ENCODE results near the gene NCAPD2. TPM values are rescaled to one million over a fixed set of nuclear protein-coding genes. Genes with fewer than 3 reads are reported as not detected.

NCAPD2 gene
- polyA plus RNA-seq, 3 donors = 6.2 to 15.0 (median 8.3) TPM

GRCh38 chr12:6569786-6570185, 75.9 kb downstream of the NCAPD2 start:
- 100% methylated on average over 5 of the region's 7 CpGs for WGBS (ENCODE audit: insufficient coverage)
- Histone ChIP-seq H3K79me2 (ENCODE audit: insufficient read depth, low read length) (peaks cover 39% of the 10 kb centered on the region), H3K36me3 (replicated peaks in 1 of 2; ENCODE audit: control insufficient read depth in 1 of 2, insufficient read depth in 2 of 2, low read length in 2 of 2) (peaks cover 51 to 74% of the 10 kb centered on the region in 2 donors)

DNA sequence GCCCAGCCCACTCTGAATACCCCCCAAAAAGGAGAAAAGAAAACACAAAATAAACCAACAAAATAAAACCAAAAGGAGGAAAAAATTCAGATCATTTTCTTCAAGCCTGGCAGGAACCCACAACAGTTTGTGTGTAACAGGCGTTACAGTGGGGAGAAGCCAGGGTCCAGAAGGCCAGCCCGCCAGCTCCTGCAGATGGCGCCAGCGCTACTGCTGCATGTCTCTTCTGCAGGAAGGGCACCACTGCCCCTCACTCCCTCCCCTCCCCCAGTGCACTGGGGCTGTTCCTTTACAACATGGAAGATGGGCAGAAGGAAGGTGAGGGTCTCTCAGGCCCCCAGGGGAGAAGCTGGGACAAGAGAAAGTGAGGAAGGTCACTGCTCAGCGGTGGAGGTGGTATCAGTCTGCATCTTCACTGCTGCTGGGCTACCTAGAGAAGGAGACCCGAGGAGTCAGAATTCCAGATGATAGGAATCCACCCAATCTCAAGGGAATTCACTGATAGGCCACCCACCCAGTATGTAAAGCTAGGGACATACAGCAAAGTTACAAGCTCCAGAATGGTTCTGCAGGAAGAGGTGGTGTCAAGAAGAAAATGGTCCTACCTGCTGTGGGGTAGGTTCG, 76.5 kb downstream of the NCAPD2 start:
- peaks cover 15 to 30% of the 10 kb centered on the region in 2 donors for H3K4me1 ChIP-seq (ENCODE audit: control insufficient read depth in 1 of 2, insufficient read depth in 2 of 2, low read length in 2 of 2)
- peaks cover 49 to 74% of the 10 kb centered on the region in 2 donors for H3K36me3 ChIP-seq (replicated peaks in 1 of 2; ENCODE audit: control insufficient read depth in 1 of 2, insufficient read depth in 2 of 2, low read length in 2 of 2)
- H3K79me2 ChIP-seq (ENCODE audit: insufficient read depth, low read length) = peaks cover 38% of the 10 kb centered on the region
- H4K20me1 ChIP-seq (ENCODE audit: insufficient read depth, low read length) = peaks cover 12% of the 10 kb centered on the region
- DNase-seq = peak in 1 of 3 donors; percentile 17
- H3K4me3 Mint-ChIP-seq = no peak overlapping the region
- H3K36me3 Mint-ChIP-seq = peaks cover 67 to 75% of the 10 kb centered on the region in 2 donors
- H3K9me3 ChIP-seq (replicated peaks in 1 of 2; ENCODE audit: control insufficient read depth in 1 of 2, insufficient read depth in 1 of 2, low read length in 2 of 2) = no peaks in the 10 kb centered on the region
- H3K4me2 ChIP-seq (replicated peaks; ENCODE audit: extremely low read depth, low read length, poor library complexity, severe bottlenecking) = no peak overlapping the region
- intact Hi-C loops (cut with micrococcal nuclease) = loop anchor here in 1 of 2 donors (5.0 kb wide), 1 partner anchor 37 kb away; the partner anchor contains the start of gene CHD4
- no peak overlapping the region for H2AFZ ChIP-seq (ENCODE audit: insufficient read depth, low read depth, low read length, poor library complexity, severe bottlenecking)
- peak overlapping the region in 1 of 7 donors; percentile 26 for H3K27ac Mint-ChIP-seq
- no peaks in the 10 kb centered on the region for H3K9me3 Mint-ChIP-seq
- H3K4me1 Mint-ChIP-seq = peaks cover 26% of the 10 kb centered on the region
- WGBS (ENCODE audit: insufficient coverage) = 90% methylated on average over 1 of the region's 7 CpGs
- H3K27ac ChIP-seq (ENCODE audit: low read depth in 1 of 2, low read length in 2 of 2) = no peak overlapping the region
- H3K4me3 ChIP-seq (replicated peaks in 1 of 3; ENCODE audit: low read depth in 2 of 3, low read length in 3 of 3) = no peak overlapping the region
- H3K27me3 ChIP-seq (ENCODE audit: control insufficient read depth in 2 of 2, insufficient read depth in 2 of 2, low read length in 2 of 2) = no peaks in the 10 kb centered on the region
- TF ChIP-seq CTCF (IDR thresholded peaks at IDR 0.05) = peak; percentile 45
- H3K27me3 Mint-ChIP-seq (ENCODE audit: low read depth in 3 of 3) = peaks cover 0 to 2% (median 0%) of the 10 kb centered on the region in 3 donors
- H3K9ac ChIP-seq (ENCODE audit: insufficient read depth, low read length, poor library complexity, severe bottlenecking) = no peak overlapping the region

More at GRCh38 chr12:6569786-6570185, 75.9 kb downstream of the NCAPD2 start:
- peak overlapping the region in 1 of 7 donors; percentile 8 for H3K27ac Mint-ChIP-seq
- Histone ChIP-seq H3K4me1 (ENCODE audit: control insufficient read depth in 1 of 2, insufficient read depth in 2 of 2, low read length in 2 of 2) (peaks cover 15 to 30% of the 10 kb centered on the region in 2 donors), H4K20me1 (ENCODE audit: insufficient read depth, low read length) (peaks cover 12% of the 10 kb centered on the region), H3K9ac (ENCODE audit: insufficient read depth, low read length, poor library complexity, severe bottlenecking) (no peak overlapping the region), H3K27ac (ENCODE audit: low read depth in 1 of 2, low read length in 2 of 2) (no peak overlapping the region), H3K9me3 (replicated peaks in 1 of 2; ENCODE audit: control insufficient read depth in 1 of 2, insufficient read depth in 1 of 2, low read length in 2 of 2) (no peaks in the 10 kb centered on the region), H3K4me3 (replicated peaks in 1 of 3; ENCODE audit: low read depth in 2 of 3, low read length in 3 of 3) (no peak overlapping the region), H3K4me2 (replicated peaks; ENCODE audit: extremely low read depth, low read length, poor library complexity, severe bottlenecking) (no peak overlapping the region), H3K27me3 (ENCODE audit: control insufficient read depth in 2 of 2, insufficient read depth in 2 of 2, low read length in 2 of 2) (no peaks in the 10 kb centered on the region), H2AFZ (ENCODE audit: insufficient read depth, low read depth, low read length, poor library complexity, severe bottlenecking) (no peak overlapping the region)
- no peak for DNase-seq
- peaks cover 0 to 2% (median 0%) of the 10 kb centered on the region in 3 donors for H3K27me3 Mint-ChIP-seq (ENCODE audit: low read depth in 3 of 3)
- H3K4me3 Mint-ChIP-seq = no peak overlapping the region
- intact Hi-C loops (cut with micrococcal nuclease) = loop anchor here (5.0 to 10.0 kb wide), 2 partner anchors 38 to 115 kb away; partner anchors contain the start of genes CHD4 (in 1 of the 2) and ZNF384 (in 1 of the 2)
- no peak for TF ChIP-seq CTCF (IDR thresholded peaks at IDR 0.05)
- peaks cover 65 to 75% of the 10 kb centered on the region in 2 donors for H3K36me3 Mint-ChIP-seq
- H3K4me1 Mint-ChIP-seq = peaks cover 26% of the 10 kb centered on the region
- H3K9me3 Mint-ChIP-seq = no peaks in the 10 kb centered on the region

Measured in CD14-positive monocyte (primary cell).